CD14-positive monocyte (primary cell): Measurements from ENCODE around the gene LRP1B. TPM values are rescaled to one million over a fixed set of nuclear protein-coding genes. Genes with fewer than 3 reads are reported as not detected.
A peak's percentile ranks its signal among the peaks of the same experiment; 100 is the strongest.

Experiments
- DNase-seq, 3 donors: peaks; one replicate each; pipeline ENCODE4 v3.0.0-alpha.2; 2011 to 2022
- H2AFZ ChIP-seq: 2 replicates; pipeline ENCODE4 v1.6.0; 2012; ENCODE audit warnings: mild to moderate bottlenecking, low read depth, low read length, inconsistent platforms; ENCODE audit not compliant: insufficient read depth, poor library complexity, severe bottlenecking
- H3K27ac ChIP-seq, 2 donors: 1 replicate in 1 of 2; 2 replicates in 1 of 2; pipeline ENCODE4 v1.5.1; 2012 to 2013; ENCODE audit warnings: low read length in 2 of 2, control low read depth in 1 of 2, inconsistent platforms in 1 of 2, low read depth in 1 of 2, mild to moderate bottlenecking in 1 of 2
- H3K27me3 ChIP-seq, 2 donors: one replicate each; pipeline versions ENCODE4 v1.6.0 to v1.6.1; 2011 to 2013; ENCODE audit warnings: low read length in 2 of 2; ENCODE audit not compliant: control insufficient read depth in 2 of 2, insufficient read depth in 2 of 2
- H3K36me3 ChIP-seq, 2 donors: replicated peaks in 1 of 2; 1 replicate in 1 of 2; 2 replicates in 1 of 2; pipeline versions ENCODE4 v1.5.1 to v1.6.1; 2012 to 2013; ENCODE audit warnings: low read length in 2 of 2, control low read depth in 1 of 2, inconsistent platforms in 1 of 2, mild to moderate bottlenecking in 1 of 2; ENCODE audit not compliant: insufficient read depth in 2 of 2, control insufficient read depth in 1 of 2
- H3K4me1 ChIP-seq, 2 donors: 1 replicate in 1 of 2; 2 replicates in 1 of 2; pipeline versions ENCODE4 v1.5.1 to v1.6.1; 2012 to 2013; ENCODE audit warnings: low read length in 2 of 2, control low read depth in 1 of 2, inconsistent platforms in 1 of 2, mild to moderate bottlenecking in 1 of 2, moderate library complexity in 1 of 2; ENCODE audit not compliant: insufficient read depth in 2 of 2, control insufficient read depth in 1 of 2
- H3K4me2 ChIP-seq: replicated peaks from 2 replicates; pipeline ENCODE3; 2012; ENCODE audit warnings: low read length, moderate library complexity, mild to moderate bottlenecking; ENCODE audit not compliant: poor library complexity, severe bottlenecking; ENCODE audit errors: extremely low read depth
- H3K4me3 ChIP-seq, 3 experiments: fragments of 200-600 bp in 1 of 3; sonication (generic) in 1 of 3; replicated peaks in 1 of 3; 1 replicate in 2 of 3; 2 replicates in 1 of 3; pipeline ENCODE4 v1.5.1; 2011 to 2013; ENCODE audit warnings: low read length in 3 of 3, mild to moderate bottlenecking in 3 of 3, control low read depth in 2 of 3, low read depth in 2 of 3, inconsistent platforms in 1 of 3, moderate library complexity in 1 of 3
- H3K79me2 ChIP-seq: 2 replicates; pipeline ENCODE4 v1.6.0; 2012; ENCODE audit warnings: mild to moderate bottlenecking, control low read depth, inconsistent platforms, low read length, moderate library complexity; ENCODE audit not compliant: insufficient read depth
- H3K9ac ChIP-seq: 2 replicates; pipeline ENCODE4 v1.6.0; 2017; ENCODE audit warnings: low read length, mild to moderate bottlenecking; ENCODE audit not compliant: insufficient read depth, poor library complexity, severe bottlenecking
- H3K9me3 ChIP-seq, 2 donors: replicated peaks in 1 of 2; 1 replicate in 1 of 2; 2 replicates in 1 of 2; pipeline versions ENCODE4 v1.5.1 to v1.6.1; 2012 to 2013; ENCODE audit warnings: low read length in 2 of 2, control low read depth in 1 of 2; ENCODE audit not compliant: control insufficient read depth in 1 of 2, insufficient read depth in 1 of 2
- H4K20me1 ChIP-seq: 2 replicates; pipeline ENCODE4 v1.6.0; 2012; ENCODE audit warnings: mild to moderate bottlenecking, low read length, control low read depth, moderate library complexity; ENCODE audit not compliant: insufficient read depth
- H3K27ac Mint-ChIP-seq, 7 donors: one replicate each; pipeline ENCODE4 v1.8.0; 2020; ENCODE audit warnings: mild to moderate bottlenecking in 7 of 7, mixed read lengths in 7 of 7, moderate library complexity in 6 of 7, inconsistent platforms in 2 of 7
- H3K27me3 Mint-ChIP-seq, 3 donors: one replicate each; pipeline ENCODE4 v1.8.0; 2021 to 2022; ENCODE audit warnings: low read depth in 3 of 3, mild to moderate bottlenecking in 3 of 3, mixed read lengths in 3 of 3, moderate library complexity in 3 of 3, inconsistent platforms in 1 of 3
- H3K36me3 Mint-ChIP-seq, 2 donors: one replicate each; pipeline ENCODE4 v1.8.0; 2020; ENCODE audit warnings: mixed read lengths in 2 of 2, inconsistent platforms in 1 of 2, mild to moderate bottlenecking in 1 of 2
- H3K4me1 Mint-ChIP-seq: one replicate; pipeline ENCODE4 v1.8.0; 2020; ENCODE audit warnings: mild to moderate bottlenecking, mixed read lengths
- H3K4me3 Mint-ChIP-seq, 2 donors: one replicate each; pipeline ENCODE4 v1.8.0; 2020; ENCODE audit warnings: mild to moderate bottlenecking in 2 of 2, mixed read lengths in 2 of 2, moderate library complexity in 1 of 2
- H3K9me3 Mint-ChIP-seq, 7 donors: one replicate each; pipeline ENCODE4 v1.8.0; 2020 to 2022; ENCODE audit warnings: mixed read lengths in 7 of 7, mild to moderate bottlenecking in 6 of 7, moderate library complexity in 6 of 7, inconsistent platforms in 2 of 7
- WGBS: methylation state at CpG from one replicate; pipeline ENCODE4 v1.1.5; 2013; ENCODE audit warnings: missing lambda C conversion rate; ENCODE audit not compliant: insufficient coverage; 5-methylcytosine and 5-hydroxymethylcytosine counted together
- intact Hi-C, 2 donors: fragments of 100-400 bp; cut with micrococcal nuclease; formaldehyde crosslinking; loops; one replicate each; pipeline versions ENCODE4 v1.15.0 to v1.15.1; 2023
- polyA plus RNA-seq, 3 donors: library from polyadenylated mRNA; depleted of rRNA in 1 of 3; unstranded in 2 of 3; stranded (reverse) in 1 of 3; fragments of 300-500 nt in 2 of 3; fragments of >200 nt in 1 of 3; fragmentation: Illumina TruSeq in 2 of 3; gene quantifications; 1 replicate in 2 of 3; 2 replicates in 1 of 3; pipeline ENCODE4 v1.2.3, GENCODE V29; 2012 to 2021
- TF ChIP-seq, protein P1 (sequence below): fragments of 200-600 bp; IDR thresholded peaks from one replicate; pipeline ENCODE4 v1.8.0; 2022; ENCODE audit warnings: antibody characterized with exemption, mild to moderate bottlenecking

The LRP1B gene
- polyA plus RNA-seq, 3 donors: not detected

DNA sequence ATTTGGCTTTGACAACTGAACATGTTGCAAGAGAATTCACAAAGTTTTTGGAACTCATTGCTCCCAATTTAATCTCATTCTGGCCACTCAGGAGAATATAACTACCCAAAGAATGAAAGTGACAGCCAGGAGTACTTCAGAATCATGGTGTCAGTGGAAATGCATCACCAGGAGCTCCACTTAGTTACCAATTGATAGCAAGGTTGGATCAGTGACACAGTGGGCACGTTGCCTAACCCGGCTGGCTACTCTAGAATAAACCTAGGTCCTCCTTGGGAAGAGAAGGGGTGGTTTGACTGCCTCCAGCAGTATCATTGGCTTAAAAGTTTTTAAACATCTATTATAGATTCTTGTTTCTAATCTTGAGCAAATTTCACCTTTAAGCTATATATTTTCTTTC is 40.0 kb upstream of the LRP1B start:
- no peaks in the 10 kb centered on the region for H3K4me1 ChIP-seq

GRCh38 chr2:142165790-142166189 is 35.0 kb upstream of the LRP1B start:
- peak overlapping the region in 1 of 7 donors; percentile 5 for H3K27ac Mint-ChIP-seq
- WGBS: 39% methylated on average over 3 of the region's 3 CpGs
- Histone ChIP-seq H2AFZ (no peak overlapping the region), H3K4me3 (no peak overlapping the region), H3K4me2 (no peak overlapping the region), H3K9ac (no peak overlapping the region), H3K27me3 (no peaks in the 10 kb centered on the region), H3K36me3 (no peaks in the 10 kb centered on the region), H3K9me3 (no peaks in the 10 kb centered on the region), H3K4me1 (no peaks in the 10 kb centered on the region), H3K27ac (no peak overlapping the region), H4K20me1 (no peaks in the 10 kb centered on the region), H3K79me2 (no peaks in the 10 kb centered on the region)
- H3K36me3 Mint-ChIP-seq: no peaks in the 10 kb centered on the region
- peaks cover 0 to 4% (median 1%) of the 10 kb centered on the region in 3 donors for H3K27me3 Mint-ChIP-seq
- H3K4me3 Mint-ChIP-seq: no peak overlapping the region
- TF ChIP-seq, protein P1, sequence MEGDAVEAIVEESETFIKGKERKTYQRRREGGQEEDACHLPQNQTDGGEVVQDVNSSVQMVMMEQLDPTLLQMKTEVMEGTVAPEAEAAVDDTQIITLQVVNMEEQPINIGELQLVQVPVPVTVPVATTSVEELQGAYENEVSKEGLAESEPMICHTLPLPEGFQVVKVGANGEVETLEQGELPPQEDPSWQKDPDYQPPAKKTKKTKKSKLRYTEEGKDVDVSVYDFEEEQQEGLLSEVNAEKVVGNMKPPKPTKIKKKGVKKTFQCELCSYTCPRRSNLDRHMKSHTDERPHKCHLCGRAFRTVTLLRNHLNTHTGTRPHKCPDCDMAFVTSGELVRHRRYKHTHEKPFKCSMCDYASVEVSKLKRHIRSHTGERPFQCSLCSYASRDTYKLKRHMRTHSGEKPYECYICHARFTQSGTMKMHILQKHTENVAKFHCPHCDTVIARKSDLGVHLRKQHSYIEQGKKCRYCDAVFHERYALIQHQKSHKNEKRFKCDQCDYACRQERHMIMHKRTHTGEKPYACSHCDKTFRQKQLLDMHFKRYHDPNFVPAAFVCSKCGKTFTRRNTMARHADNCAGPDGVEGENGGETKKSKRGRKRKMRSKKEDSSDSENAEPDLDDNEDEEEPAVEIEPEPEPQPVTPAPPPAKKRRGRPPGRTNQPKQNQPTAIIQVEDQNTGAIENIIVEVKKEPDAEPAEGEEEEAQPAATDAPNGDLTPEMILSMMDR: no peak
- intact Hi-C loops: no loop called here
- H3K9me3 Mint-ChIP-seq: peaks cover 0 to 1% (median 0%) of the 10 kb centered on the region in 7 donors
- H3K4me1 Mint-ChIP-seq: no peaks in the 10 kb centered on the region
- peak in 1 of 3 donors; percentile 4 for DNase-seq

More for the DNA sequence above, 40.0 kb upstream of the LRP1B start:
- Mint-ChIP-seq H3K27ac (no peak overlapping the region), H3K9me3 (peaks cover 0 to 3% (median 0%) of the 10 kb centered on the region in 7 donors), H3K36me3 (no peaks in the 10 kb centered on the region), H3K4me1 (no peaks in the 10 kb centered on the region), H3K4me3 (no peak overlapping the region), H3K27me3 (no peaks in the 10 kb centered on the region)
- H3K79me2 ChIP-seq: no peaks in the 10 kb centered on the region
- H2AFZ ChIP-seq: no peak overlapping the region
- no peak for DNase-seq
- H3K9ac ChIP-seq: no peak overlapping the region
- no peaks in the 10 kb centered on the region for H3K27me3 ChIP-seq
- H3K4me3 ChIP-seq: no peak overlapping the region
- no peak overlapping the region for H3K27ac ChIP-seq
- TF ChIP-seq, protein P1: no peak
- intact Hi-C loops: no loop called here
- no peaks in the 10 kb centered on the region for H4K20me1 ChIP-seq
- no CpG with 5 or more reads among the region's 2 CpGs for WGBS
- H3K9me3 ChIP-seq: no peaks in the 10 kb centered on the region
- H3K4me2 ChIP-seq: no peak overlapping the region
- H3K36me3 ChIP-seq: no peaks in the 10 kb centered on the region
